ENCODE data around the gene LONRF2. TPM values are rescaled to one million over a fixed set of nuclear protein-coding genes. Genes with fewer than 3 reads are reported as not detected.

Gene LONRF2
- total RNA-seq, 5 donors from 2014 or later (not counting 1 experiment from before 2014, with no cell fraction given) = 0.19 to 0.30 (median 0.29) TPM; not detected in 1

- Mint-ChIP-seq H3K27me3 (peaks cover 14 to 17% of the 10 kb centered on the region in 2 donors), H3K36me3 (no peaks in the 10 kb centered on the region), H3K9me3 (no peaks in the 10 kb centered on the region), H3K4me3 (no peak overlapping the region), H3K4me1 (peaks cover 0 to 5% (median 0%) of the 10 kb centered on the region in 3 donors), H3K27ac (no peak overlapping the region)
- ChIA-PET CTCF (no interaction called here), POLR2A (interaction anchor here in 1 of 2 donors (0.7 kb wide), 1 partner anchor 687 kb away, joined by 4 read pairs; no protein-coding TSS in a partner anchor)
- Histone ChIP-seq H3K36me3 (ENCODE audit: control insufficient read depth in 2 of 2, extremely low read depth in 1 of 2, insufficient read depth in 1 of 2, low read length in 1 of 2) (no peaks in the 10 kb centered on the region), H3K27me3 (replicated peaks in 1 of 2; ENCODE audit: control insufficient read depth in 2 of 2, extremely low read depth in 1 of 2, insufficient read depth in 2 of 2, low read length in 1 of 2) (peaks cover 0 to 16% of the 10 kb centered on the region in 2 experiments), H3K4me1 (ENCODE audit: control insufficient read depth in 1 of 2, extremely low read depth in 1 of 2, insufficient read depth in 2 of 2, low read length in 2 of 2) (no peaks in the 10 kb centered on the region), H3K9me3 (no peaks in the 10 kb centered on the region), H3K27ac (ENCODE audit: low read length) (no peak overlapping the region), H3K4me3 (ENCODE audit: control insufficient read depth in 1 of 2, extremely low read depth in 1 of 2, low read length in 1 of 2) (no peak overlapping the region)
- WGBS (ENCODE audit: insufficient coverage) = no CpG with 5 or more reads among the region's 4 CpGs
- ATAC-seq (replicated peaks in 1 of 4) (no peak), DNase-seq (no peak)
Measured at GRCh38 chr2:100248044-100248330, 74.3 kb downstream of the LONRF2 start.

GRCh38 chr2:100247256-100248043 lies 74.9 kb downstream of the LONRF2 start:
- no peak overlapping the region for H3K27ac Mint-ChIP-seq
- no peaks in the 10 kb centered on the region for H3K9me3 ChIP-seq
- no peaks in the 10 kb centered on the region for H3K36me3 ChIP-seq (ENCODE audit: control insufficient read depth in 2 of 2, extremely low read depth in 1 of 2, insufficient read depth in 1 of 2, low read length in 1 of 2)
- ATAC-seq (replicated peaks in 1 of 4) (no peak), DNase-seq (peak in 1 of 35 experiments; percentile 30)
- WGBS (ENCODE audit: insufficient coverage) = 63% methylated on average over 6 of the region's 14 CpGs
- H3K4me1 ChIP-seq (ENCODE audit: control insufficient read depth in 1 of 2, extremely low read depth in 1 of 2, insufficient read depth in 2 of 2, low read length in 2 of 2) = peaks cover 0 to 2% of the 10 kb centered on the region in 2 experiments
- peaks cover 0 to 5% (median 0%) of the 10 kb centered on the region in 3 donors for H3K4me1 Mint-ChIP-seq
- no peak overlapping the region for H3K4me3 Mint-ChIP-seq
- H3K36me3 Mint-ChIP-seq = no peaks in the 10 kb centered on the region
- H3K27me3 Mint-ChIP-seq = peaks cover 14 to 17% of the 10 kb centered on the region in 2 donors
- H3K27ac ChIP-seq (ENCODE audit: low read length) = no peak overlapping the region
- no peaks in the 10 kb centered on the region for H3K9me3 Mint-ChIP-seq
- H3K27me3 ChIP-seq (replicated peaks in 1 of 2; ENCODE audit: control insufficient read depth in 2 of 2, extremely low read depth in 1 of 2, insufficient read depth in 2 of 2, low read length in 1 of 2) = peaks cover 0 to 18% of the 10 kb centered on the region in 2 experiments
- ChIA-PET POLR2A (interaction anchor here in 1 of 2 donors (0.7 kb wide), 1 partner anchor 687 kb away, joined by 4 read pairs; no protein-coding TSS in a partner anchor), CTCF (interaction anchor here (0.6 to 1.7 kb wide), 3 partner anchors 15 to 688 kb away, joined by 3 to 8 read pairs (median 4); no protein-coding TSS in a partner anchor)
- no peak overlapping the region for H3K4me3 ChIP-seq (ENCODE audit: control insufficient read depth in 1 of 2, extremely low read depth in 1 of 2, low read length in 1 of 2)

GRCh38 chr2:100246163-100247145 lies 75.8 kb downstream of the LONRF2 start:
- H3K36me3 Mint-ChIP-seq = no peaks in the 10 kb centered on the region
- no peak overlapping the region for H3K27ac Mint-ChIP-seq
- H3K36me3 ChIP-seq (ENCODE audit: control insufficient read depth in 2 of 2, extremely low read depth in 1 of 2, insufficient read depth in 1 of 2, low read length in 1 of 2) = no peaks in the 10 kb centered on the region
- ATAC-seq (replicated peaks in 1 of 4) (no peak), DNase-seq (peak in 9 of 35 experiments; percentile 2 to 40 (median 19))
- H3K4me1 ChIP-seq (ENCODE audit: control insufficient read depth in 1 of 2, extremely low read depth in 1 of 2, insufficient read depth in 2 of 2, low read length in 2 of 2) = peaks cover 0 to 2% of the 10 kb centered on the region in 2 experiments
- no peak overlapping the region for H3K27ac ChIP-seq (ENCODE audit: low read length)
- H3K9me3 Mint-ChIP-seq = no peaks in the 10 kb centered on the region
- H3K27me3 ChIP-seq (replicated peaks in 1 of 2; ENCODE audit: control insufficient read depth in 2 of 2, extremely low read depth in 1 of 2, insufficient read depth in 2 of 2, low read length in 1 of 2) = peaks cover 0 to 20% of the 10 kb centered on the region in 2 experiments
- ChIA-PET CTCF (interaction anchor here (0.6 to 1.7 kb wide), 8 partner anchors 15 to 689 kb away, joined by 3 to 8 read pairs (median 4); no protein-coding TSS in a partner anchor), POLR2A (no interaction called here)
- H3K9me3 ChIP-seq = no peaks in the 10 kb centered on the region
- H3K4me1 Mint-ChIP-seq = peaks cover 0 to 5% (median 0%) of the 10 kb centered on the region in 3 donors
- H3K27me3 Mint-ChIP-seq = peaks cover 14 to 17% of the 10 kb centered on the region in 2 donors
- WGBS (ENCODE audit: insufficient coverage) = 75% methylated on average over 20 of the region's 28 CpGs
- H3K4me3 Mint-ChIP-seq = no peak overlapping the region
- no peak overlapping the region for H3K4me3 ChIP-seq (ENCODE audit: control insufficient read depth in 1 of 2, extremely low read depth in 1 of 2, low read length in 1 of 2)

- H3K27ac ChIP-seq (ENCODE audit: low read length) = no peak overlapping the region
- peaks cover 0 to 20% of the 10 kb centered on the region in 2 experiments for H3K27me3 ChIP-seq (replicated peaks in 1 of 2; ENCODE audit: control insufficient read depth in 2 of 2, extremely low read depth in 1 of 2, insufficient read depth in 2 of 2, low read length in 1 of 2)
- Mint-ChIP-seq H3K4me1 (peaks cover 0 to 5% (median 0%) of the 10 kb centered on the region in 3 donors), H3K27ac (no peak overlapping the region), H3K27me3 (peaks cover 14 to 17% of the 10 kb centered on the region in 2 donors), H3K36me3 (no peaks in the 10 kb centered on the region), H3K9me3 (no peaks in the 10 kb centered on the region), H3K4me3 (no peak overlapping the region)
- ChIA-PET POLR2A (no interaction called here), CTCF (interaction anchor here (0.7 to 1.4 kb wide), 5 partner anchors 16 to 688 kb away, joined by 3 to 5 read pairs (median 4); no protein-coding TSS in a partner anchor)
- DNase-seq = no peak
- H3K4me3 ChIP-seq (ENCODE audit: control insufficient read depth in 1 of 2, extremely low read depth in 1 of 2, low read length in 1 of 2) = no peak overlapping the region
- H3K36me3 ChIP-seq (ENCODE audit: control insufficient read depth in 2 of 2, extremely low read depth in 1 of 2, insufficient read depth in 1 of 2, low read length in 1 of 2) = no peaks in the 10 kb centered on the region
- WGBS (ENCODE audit: insufficient coverage) = 92% methylated on average over 4 of the region's 4 CpGs
- no peak for ATAC-seq (replicated peaks in 1 of 4)
- peaks cover 0 to 2% of the 10 kb centered on the region in 2 experiments for H3K4me1 ChIP-seq (ENCODE audit: control insufficient read depth in 1 of 2, extremely low read depth in 1 of 2, insufficient read depth in 2 of 2, low read length in 2 of 2)
- no peaks in the 10 kb centered on the region for H3K9me3 ChIP-seq
Measured at GRCh38 chr2:100245681-100246080, 76.6 kb downstream of the LONRF2 start.

GRCh38 chr2:100244881-100245605 lies 77.3 kb downstream of the LONRF2 start:
- no peak for DNase-seq
- Histone ChIP-seq H3K36me3 (ENCODE audit: control insufficient read depth in 2 of 2, extremely low read depth in 1 of 2, insufficient read depth in 1 of 2, low read length in 1 of 2) (no peaks in the 10 kb centered on the region), H3K4me3 (ENCODE audit: control insufficient read depth in 1 of 2, extremely low read depth in 1 of 2, low read length in 1 of 2) (no peak overlapping the region), H3K4me1 (ENCODE audit: control insufficient read depth in 1 of 2, extremely low read depth in 1 of 2, insufficient read depth in 2 of 2, low read length in 2 of 2) (peaks cover 0 to 2% of the 10 kb centered on the region in 2 experiments), H3K27me3 (replicated peaks in 1 of 2; ENCODE audit: control insufficient read depth in 2 of 2, extremely low read depth in 1 of 2, insufficient read depth in 2 of 2, low read length in 1 of 2) (peaks cover 0 to 20% of the 10 kb centered on the region in 2 experiments), H3K27ac (ENCODE audit: low read length) (no peak overlapping the region), H3K9me3 (no peaks in the 10 kb centered on the region)
- no peaks in the 10 kb centered on the region for H3K9me3 Mint-ChIP-seq
- CTCF ChIA-PET = interaction anchor here (0.6 to 1.4 kb wide), 6 partner anchors 17 to 687 kb away, joined by 3 to 4 read pairs (median 3); no protein-coding TSS in a partner anchor
- ATAC-seq (replicated peaks in 1 of 4) = no peak
- H3K4me3 Mint-ChIP-seq = no peak overlapping the region
- H3K36me3 Mint-ChIP-seq = no peaks in the 10 kb centered on the region
- no peak overlapping the region for H3K27ac Mint-ChIP-seq
- peaks cover 0 to 5% (median 0%) of the 10 kb centered on the region in 3 donors for H3K4me1 Mint-ChIP-seq
- POLR2A ChIA-PET = no interaction called here
- peaks cover 13 to 17% of the 10 kb centered on the region in 2 donors for H3K27me3 Mint-ChIP-seq
- WGBS (ENCODE audit: insufficient coverage) = 55% methylated on average over 2 of the region's 6 CpGs
